Measurements from ENCODE around the gene SDK1. TPM values are rescaled to one million over a fixed set of nuclear protein-coding genes. Genes with fewer than 3 reads are reported as not detected.

The SDK1 gene
- total RNA-seq, 1 donor, result 0.27 TPM

GRCh38 chr7:3274131-3274530, 26.9 kb upstream of the SDK1 start:
- DNase-seq (ENCODE audit: low read depth), result no peak
- no peak overlapping the region for H3K4me3 ChIP-seq (ENCODE audit: low read depth, low read length)
- TF ChIP-seq CTCF (IDR thresholded peaks at IDR 0.05; ENCODE audit: insufficient read depth, low read length), result no peak

GRCh38 chr7:3277604-3278572, 23.2 kb upstream of the SDK1 start:
- no peak overlapping the region for H3K4me3 ChIP-seq (ENCODE audit: low read depth, low read length)
- no peak for TF ChIP-seq CTCF (IDR thresholded peaks at IDR 0.05; ENCODE audit: insufficient read depth, low read length)
- DNase-seq (ENCODE audit: low read depth), result no peak

GRCh38 chr7:3279147-3279818, 21.8 kb upstream of the SDK1 start:
- TF ChIP-seq CTCF (IDR thresholded peaks at IDR 0.05; ENCODE audit: insufficient read depth, low read length), result no peak

DNA sequence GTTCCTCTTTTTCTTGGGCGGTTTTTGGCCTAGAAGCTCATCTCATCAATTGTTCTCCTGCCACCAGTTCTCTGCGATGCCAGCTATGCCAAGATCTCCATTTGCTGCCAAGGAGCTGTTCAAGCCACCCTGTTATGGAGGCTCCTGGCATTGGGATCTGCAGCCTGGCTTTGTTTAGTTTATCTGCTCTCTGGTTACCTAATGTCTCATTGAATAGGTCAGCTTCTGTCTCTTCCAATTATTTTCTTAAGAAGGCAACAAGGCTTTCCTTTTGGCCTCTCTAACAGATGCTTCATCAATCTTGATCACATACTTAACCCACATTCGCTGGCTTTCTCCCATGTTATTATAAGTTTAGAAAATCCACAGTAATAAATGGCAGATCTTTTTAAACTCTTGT, 20.6 kb upstream of the SDK1 start:
- TF ChIP-seq CTCF (IDR thresholded peaks at IDR 0.05; ENCODE audit: insufficient read depth, low read length), result no peak
- peak; percentile 74 for DNase-seq (ENCODE audit: low read depth)
- H3K4me3 ChIP-seq (ENCODE audit: low read depth, low read length), result no peak overlapping the region

More at GRCh38 chr7:3279147-3279818, 21.8 kb upstream of the SDK1 start:
- DNase-seq (ENCODE audit: low read depth), result no peak
- H3K4me3 ChIP-seq (ENCODE audit: low read depth, low read length), result no peak overlapping the region

- TF ChIP-seq CTCF (IDR thresholded peaks at IDR 0.05; ENCODE audit: insufficient read depth, low read length), result no peak
- no peak for DNase-seq (ENCODE audit: low read depth)
- H3K4me3 ChIP-seq (ENCODE audit: low read depth, low read length), result no peak overlapping the region
Measured at GRCh38 chr7:3280946-3281656, 20.0 kb upstream of the SDK1 start.

GRCh38 chr7:3282457-3282856, 18.6 kb upstream of the SDK1 start:
- peak; percentile 75 for DNase-seq (ENCODE audit: low read depth)
- H3K4me3 ChIP-seq (ENCODE audit: low read depth, low read length), result no peak overlapping the region
- no peak for TF ChIP-seq CTCF (IDR thresholded peaks at IDR 0.05; ENCODE audit: insufficient read depth, low read length)

Data from fibroblast of the aortic adventitia (primary cell).